VCaP (cell line): ENCODE data around the gene USP32.
"Not testable (repeated sequence)": the region's sequence is repeated elsewhere in the genome, so short reads cannot be mapped to it uniquely, and the experiment has no call there.

ENCODE experiments used
- H3K27ac ChIP-seq: fragments of 450-650 bp; 2 replicates; pipeline ENCODE4 v1.5.1; 2017
- CTCF ChIP-seq: fragments of 450-650 bp; conservative IDR thresholded peaks from 2 replicates; pipeline ENCODE4 v1.5.1; 2017; ENCODE audit warnings: mild to moderate bottlenecking, moderate library complexity

The USP32 gene

GRCh38 chr17:60392042-60392844 is at the start of gene USP32:
Gene USP32, minus strand, starts transcription at chr17:60392133. Its CDS starts 194 bp downstream, at chr17:60391939.
- TF ChIP-seq CTCF, result 0 out of 2 replicates have a peak, but pooled peaks have one; percentile 13
- peak within 1 kb of the TSS; percentile 96 for H3K27ac ChIP-seq

DNA sequence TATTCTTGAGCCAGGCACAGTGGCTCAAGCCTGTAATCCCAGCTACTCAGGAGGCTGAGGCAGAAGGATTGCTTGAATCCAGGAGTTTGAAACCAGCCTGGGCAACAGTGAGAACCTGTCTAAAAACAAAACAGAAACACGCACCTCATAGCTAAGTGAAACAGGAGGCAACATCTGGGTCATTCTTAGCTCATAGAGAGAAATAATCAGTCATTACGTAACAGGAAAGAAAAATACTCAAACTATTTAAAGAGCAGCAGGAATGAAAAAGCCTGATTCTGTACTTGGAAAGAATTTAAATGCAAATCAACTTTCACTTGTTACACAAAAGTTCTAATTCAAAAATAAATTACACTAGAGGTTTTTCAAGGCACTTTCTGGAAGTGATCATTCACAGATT is 47.6 kb upstream of the USP32 start:
- no peak overlapping the region for H3K27ac ChIP-seq
- no peak for TF ChIP-seq CTCF

GRCh38 chr17:60436676-60437075 is 44.7 kb upstream of the USP32 start:
- no peak for TF ChIP-seq CTCF
- no peak overlapping the region for H3K27ac ChIP-seq

GRCh38 chr17:60435244-60436167 is 43.6 kb upstream of the USP32 start:
- no peak overlapping the region for H3K27ac ChIP-seq
- peak; percentile 90 for TF ChIP-seq CTCF

DNA sequence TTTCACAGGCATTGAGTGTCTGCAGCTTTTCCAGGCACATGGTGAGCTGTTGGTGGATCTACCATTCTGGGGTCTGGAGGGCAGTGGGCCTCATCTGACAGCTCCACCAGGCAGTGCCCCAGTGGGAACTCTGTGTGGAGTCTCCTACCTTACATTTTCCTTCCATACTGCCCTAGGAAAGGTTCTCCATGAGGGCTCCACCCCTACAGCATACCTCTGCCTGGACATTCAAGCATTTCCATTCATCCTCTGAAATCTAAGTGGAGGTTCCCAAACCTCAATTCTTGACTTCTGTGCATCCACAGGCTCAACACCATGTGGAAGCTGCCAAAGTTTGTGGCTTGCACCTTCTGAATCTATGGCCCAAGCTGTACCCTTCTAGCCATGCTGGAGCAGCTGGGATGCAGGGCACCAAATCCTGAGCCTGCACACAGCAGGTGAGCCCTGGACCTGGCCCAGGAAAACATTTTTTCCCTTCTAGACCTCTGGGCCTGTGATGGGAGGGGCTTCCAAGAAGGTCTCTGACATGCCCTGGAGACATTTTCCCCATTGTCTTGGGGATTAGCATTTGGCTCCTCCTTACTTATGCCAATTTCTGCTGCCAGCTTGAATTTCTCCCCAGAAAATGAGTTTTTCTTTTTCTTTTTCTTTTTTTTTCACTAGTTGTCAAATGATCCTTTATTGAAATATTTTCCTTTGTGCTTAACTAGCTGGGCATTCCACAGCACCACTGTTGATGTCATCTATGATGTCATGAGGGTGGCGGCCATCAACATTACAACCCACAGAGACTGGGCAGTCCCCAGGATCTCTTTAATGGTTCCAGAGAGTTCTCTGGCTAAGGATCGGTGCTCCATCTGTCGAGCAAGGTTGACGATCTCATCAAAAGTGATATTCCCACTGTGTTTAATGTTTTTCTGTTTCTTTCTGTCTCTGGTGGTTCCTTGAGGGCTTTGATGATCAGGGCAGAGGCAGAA is 41.4 kb upstream of the USP32 start:
- H3K27ac ChIP-seq, result not testable (repeated sequence)

DNA sequence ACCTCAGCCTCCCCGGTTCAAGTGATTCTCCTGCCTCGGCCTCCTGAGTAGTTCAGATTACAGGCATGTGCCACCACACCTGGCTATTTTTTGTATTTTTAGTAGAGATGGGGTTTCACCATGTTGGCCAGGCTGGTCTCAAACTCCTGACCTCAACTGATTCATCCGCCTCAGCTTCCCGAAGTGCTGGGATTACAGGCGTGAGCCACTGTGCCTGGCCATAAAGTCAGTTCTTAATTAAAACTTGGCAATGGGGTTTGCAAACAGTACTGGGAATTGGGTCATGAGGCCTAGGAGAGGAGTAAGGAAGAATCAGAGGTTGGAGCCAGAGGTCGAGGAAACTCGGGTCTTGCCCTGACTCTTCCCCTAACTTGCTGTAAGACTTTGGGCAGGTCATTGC is 38.6 kb upstream of the USP32 start:
- not testable (repeated sequence) for H3K27ac ChIP-seq

- not testable (repeated sequence) for H3K27ac ChIP-seq
Observed at GRCh38 chr17:60428491-60428890, 36.6 kb upstream of the USP32 start.

GRCh38 chr17:60426596-60426995 is 34.7 kb upstream of the USP32 start:
- no peak overlapping the region for H3K27ac ChIP-seq
- no peak for TF ChIP-seq CTCF
